ENCODE results near the gene FBXL19.
"Not testable (repeated sequence)": the region's sequence is repeated elsewhere in the genome, so short reads cannot be mapped to it uniquely, and the experiment has no call there.

The FBXL19 gene

DNA sequence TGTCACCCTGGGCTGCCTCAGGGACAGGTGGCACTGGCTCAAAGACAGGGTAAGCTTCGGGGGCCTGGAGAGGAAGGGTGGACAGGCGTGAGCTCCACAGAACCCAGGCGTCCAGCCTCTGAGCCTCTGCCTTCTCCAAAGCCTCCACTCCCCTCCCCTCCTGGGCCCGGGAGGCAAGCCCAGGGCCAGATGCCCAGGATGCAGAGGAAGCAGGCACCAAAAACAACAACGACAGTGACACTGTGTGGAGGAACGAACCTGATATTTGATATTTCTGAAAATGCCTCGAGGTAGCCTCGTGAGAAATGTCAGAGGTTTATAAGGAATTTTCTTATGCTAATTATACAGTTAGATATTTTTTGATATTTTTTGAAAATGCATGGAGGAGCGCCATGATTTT, 35.4 kb upstream of the FBXL19 start:
- Histone ChIP-seq H3K27ac (ENCODE audit: low read depth, low read length) (no peak overlapping the region), H3K4me1 (ENCODE audit: control insufficient read depth, insufficient read depth, low read length) (peaks cover 4% of the 10 kb centered on the region; the same call in 1 of the 2 replicates), H3K36me3 (ENCODE audit: control insufficient read depth, insufficient read depth, low read length) (peaks cover 28% of the 10 kb centered on the region), H3K27me3 (ENCODE audit: control insufficient read depth, insufficient read depth, low read length) (no peaks in the 10 kb centered on the region; the same call in 1 of the 2 replicates), H3K4me3 (ENCODE audit: low read depth, low read length) (no peak overlapping the region), H3K9ac (ENCODE audit: low read length) (no peak overlapping the region), H3K9me3 (ENCODE audit: control insufficient read depth, insufficient read depth, low read depth, low read length) (no peaks in the 10 kb centered on the region)

DNA sequence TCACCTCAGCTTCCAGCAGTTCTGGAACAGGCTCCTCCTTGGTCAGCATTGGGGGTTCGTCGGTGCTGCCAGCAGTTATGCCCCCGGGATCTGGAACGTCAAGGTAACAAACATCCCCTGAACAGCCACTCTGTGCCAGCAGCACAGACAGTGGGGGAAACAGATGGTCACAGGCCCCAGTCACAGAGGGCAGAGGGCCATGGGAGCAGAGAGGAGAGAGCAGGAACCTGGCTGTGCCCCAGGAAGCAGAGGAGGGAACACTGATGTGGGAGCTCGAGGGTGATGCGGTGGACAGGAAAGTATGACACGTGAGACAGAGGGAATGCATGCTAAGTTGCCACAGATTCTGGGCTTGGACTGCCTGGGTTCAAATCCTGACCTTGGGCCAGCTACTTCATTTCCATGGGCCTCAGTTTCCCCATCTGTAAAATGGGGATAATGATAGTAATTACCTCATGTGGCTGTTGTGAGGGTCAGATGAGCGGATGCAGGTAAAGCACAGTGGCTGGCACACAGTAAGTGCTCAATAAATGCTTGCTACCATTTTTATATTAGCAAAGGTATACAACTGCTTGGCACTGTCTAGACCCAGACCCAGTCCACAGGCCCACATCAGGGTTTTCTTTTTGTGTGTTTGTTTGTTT, 34.4 kb upstream of the FBXL19 start:
- Histone ChIP-seq H3K4me1 (ENCODE audit: control insufficient read depth, insufficient read depth, low read length) (peaks cover 7% of the 10 kb centered on the region), H3K4me3 (ENCODE audit: low read depth, low read length) (no peak overlapping the region), H3K9ac (ENCODE audit: low read length) (no peak overlapping the region), H3K27ac (ENCODE audit: low read depth, low read length) (no peak overlapping the region), H3K9me3 (ENCODE audit: control insufficient read depth, insufficient read depth, low read depth, low read length) (no peaks in the 10 kb centered on the region), H3K27me3 (ENCODE audit: control insufficient read depth, insufficient read depth, low read length) (no peaks in the 10 kb centered on the region; the same call in 1 of the 2 replicates), H3K36me3 (ENCODE audit: control insufficient read depth, insufficient read depth, low read length) (peaks cover 28% of the 10 kb centered on the region)

DNA sequence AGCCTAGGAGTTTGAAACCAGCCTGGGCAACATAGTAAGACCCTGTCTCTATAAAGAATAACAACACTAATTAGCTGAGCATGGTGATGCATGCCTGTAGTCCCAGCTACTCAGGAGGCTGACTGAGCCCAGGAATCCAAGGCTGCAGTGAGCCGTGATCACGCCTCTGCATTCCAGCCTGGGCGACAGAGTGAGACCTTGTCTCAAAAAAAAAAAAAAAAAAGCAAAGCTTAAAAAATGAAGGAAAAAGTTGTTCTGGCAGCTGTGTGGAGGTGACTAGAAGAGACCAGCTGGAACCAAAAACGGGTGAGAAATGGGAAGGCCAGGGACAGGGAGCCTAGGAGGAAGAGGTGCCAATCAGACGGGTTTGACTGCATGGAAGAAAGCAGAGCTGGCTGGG, 33.7 kb upstream of the FBXL19 start:
- no peak overlapping the region for H3K9ac ChIP-seq (ENCODE audit: low read length)
- H3K4me1 ChIP-seq (ENCODE audit: control insufficient read depth, insufficient read depth, low read length), result peaks cover 14% of the 10 kb centered on the region
- H3K9me3 ChIP-seq (ENCODE audit: control insufficient read depth, insufficient read depth, low read depth, low read length), result no peaks in the 10 kb centered on the region
- no peak overlapping the region for H3K4me3 ChIP-seq (ENCODE audit: low read depth, low read length)
- H3K27me3 ChIP-seq (ENCODE audit: control insufficient read depth, insufficient read depth, low read length), result peaks cover 6% of the 10 kb centered on the region; the same call in 1 of the 2 replicates
- peaks cover 26% of the 10 kb centered on the region for H3K36me3 ChIP-seq (ENCODE audit: control insufficient read depth, insufficient read depth, low read length)
- H3K27ac ChIP-seq (ENCODE audit: low read depth, low read length), result no peak overlapping the region

DNA sequence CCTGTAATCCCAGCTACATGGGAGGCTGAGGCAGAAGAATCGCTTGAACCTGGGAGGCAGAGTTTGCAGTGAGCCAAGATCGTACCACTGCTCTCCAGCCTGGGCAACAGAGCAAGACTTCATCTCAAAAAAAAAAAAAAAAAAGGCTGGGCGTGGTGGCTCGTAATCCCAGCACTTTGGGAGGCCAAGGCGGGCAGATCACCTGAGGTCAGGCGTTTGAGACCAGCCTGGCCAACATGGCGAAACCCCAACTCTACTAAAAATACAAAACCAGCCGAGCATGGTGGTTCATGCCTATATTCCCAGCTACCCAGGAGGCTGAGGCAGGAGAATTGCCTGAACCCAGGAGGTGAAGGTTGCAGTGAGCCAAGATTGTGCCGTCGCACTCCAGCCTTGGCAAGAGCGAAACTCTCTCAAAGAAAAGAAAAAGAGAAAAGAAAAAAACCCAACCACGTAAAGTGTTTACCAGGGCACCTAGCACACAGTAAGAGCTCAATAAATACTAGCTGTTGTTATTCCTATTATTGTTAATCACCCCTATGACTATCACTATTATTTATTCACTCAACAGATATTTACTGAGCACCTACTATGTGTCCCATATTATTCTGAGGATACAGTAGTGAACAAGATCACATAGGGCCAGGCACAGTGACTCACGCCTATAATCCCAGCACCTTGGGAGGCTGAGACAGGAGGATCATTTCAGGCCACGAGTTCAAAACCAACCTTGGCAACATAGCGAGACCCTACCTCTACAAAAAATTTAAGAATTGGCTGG, 32.1 kb upstream of the FBXL19 start:
- not testable (repeated sequence) for H3K4me3 ChIP-seq (ENCODE audit: low read depth, low read length); H3K9me3 ChIP-seq (ENCODE audit: control insufficient read depth, insufficient read depth, low read depth, low read length); H3K9ac ChIP-seq (ENCODE audit: low read length); H3K27ac ChIP-seq (ENCODE audit: low read depth, low read length)
- Histone ChIP-seq H3K27me3 (ENCODE audit: control insufficient read depth, insufficient read depth, low read length) (peaks cover 12% of the 10 kb centered on the region; the same call in 1 of the 2 replicates), H3K4me1 (ENCODE audit: control insufficient read depth, insufficient read depth, low read length) (peaks cover 27% of the 10 kb centered on the region), H3K36me3 (ENCODE audit: control insufficient read depth, insufficient read depth, low read length) (peaks cover 19% of the 10 kb centered on the region)

DNA sequence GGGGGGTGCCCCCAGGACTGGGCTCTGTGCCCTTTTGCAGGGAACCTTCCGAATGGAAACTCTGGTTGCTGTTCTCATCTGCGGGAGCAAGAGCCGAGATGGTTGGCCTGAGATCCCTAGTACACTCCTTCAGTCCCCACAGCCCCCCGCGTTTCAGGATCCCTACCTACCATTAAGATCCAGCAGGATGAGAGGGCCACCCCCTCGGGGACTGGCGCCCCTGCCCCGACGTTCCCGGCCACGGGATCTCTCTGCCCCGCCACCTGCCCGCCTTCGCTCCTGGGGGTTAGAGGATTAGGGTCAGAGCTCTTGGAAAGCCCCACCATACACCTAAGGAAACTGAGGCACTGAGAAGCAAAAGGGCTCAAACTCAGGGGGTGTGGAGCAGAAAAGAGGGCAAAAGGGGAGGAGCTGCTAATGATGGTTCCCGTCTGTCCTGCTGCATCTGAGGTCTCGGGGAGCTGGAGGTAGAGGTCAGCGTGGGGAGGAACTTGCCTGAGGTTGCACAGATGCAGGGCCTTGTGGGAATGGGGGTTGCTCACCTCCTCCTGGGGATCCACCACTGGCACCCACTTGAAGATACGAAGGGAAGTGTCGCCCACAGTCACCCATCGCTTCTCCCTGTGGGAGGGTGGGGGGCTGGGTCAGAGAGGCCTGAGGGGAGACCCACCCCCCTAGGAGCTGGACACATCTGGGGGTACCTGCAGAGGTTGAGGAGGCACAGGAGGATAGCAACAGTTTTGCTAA, 30.5 kb upstream of the FBXL19 start:
- Histone ChIP-seq H3K36me3 (ENCODE audit: control insufficient read depth, insufficient read depth, low read length) (peaks cover 13% of the 10 kb centered on the region), H3K27ac (ENCODE audit: low read depth, low read length) (no peak overlapping the region), H3K4me1 (ENCODE audit: control insufficient read depth, insufficient read depth, low read length) (peaks cover 27% of the 10 kb centered on the region), H3K4me3 (ENCODE audit: low read depth, low read length) (peak overlapping the region; percentile 87), H3K9ac (ENCODE audit: low read length) (peak overlapping the region; percentile 94), H3K9me3 (ENCODE audit: control insufficient read depth, insufficient read depth, low read depth, low read length) (no peaks in the 10 kb centered on the region), H3K27me3 (ENCODE audit: control insufficient read depth, insufficient read depth, low read length) (peaks cover 12% of the 10 kb centered on the region; the same call in 1 of the 2 replicates)

DNA sequence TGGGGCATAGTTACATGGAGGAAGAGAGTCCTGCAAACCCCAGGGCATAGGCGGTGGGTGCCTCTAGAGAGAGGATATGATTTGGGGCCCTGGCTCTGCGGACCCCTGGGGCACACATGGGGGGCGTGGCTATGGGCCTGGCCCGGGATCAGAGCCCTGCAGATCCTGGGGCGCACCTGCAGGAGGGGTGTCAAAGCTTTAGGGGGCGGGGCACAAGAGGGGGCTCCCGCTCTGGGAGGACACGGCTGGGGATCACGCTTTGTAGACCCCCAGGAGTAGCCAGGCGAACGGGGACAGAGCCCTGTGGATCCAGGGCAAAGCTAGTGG, 30.0 kb upstream of the FBXL19 start:
- Histone ChIP-seq H3K27ac (ENCODE audit: low read depth, low read length) (no peak overlapping the region), H3K27me3 (ENCODE audit: control insufficient read depth, insufficient read depth, low read length) (peaks cover 12% of the 10 kb centered on the region; the same call in 1 of the 2 replicates), H3K36me3 (ENCODE audit: control insufficient read depth, insufficient read depth, low read length) (peaks cover 13% of the 10 kb centered on the region), H3K4me1 (ENCODE audit: control insufficient read depth, insufficient read depth, low read length) (peaks cover 27% of the 10 kb centered on the region), H3K9me3 (ENCODE audit: control insufficient read depth, insufficient read depth, low read depth, low read length) (no peaks in the 10 kb centered on the region), H3K4me3 (ENCODE audit: low read depth, low read length) (peak overlapping the region; percentile 87), H3K9ac (ENCODE audit: low read length) (peak overlapping the region; percentile 94)

DNA sequence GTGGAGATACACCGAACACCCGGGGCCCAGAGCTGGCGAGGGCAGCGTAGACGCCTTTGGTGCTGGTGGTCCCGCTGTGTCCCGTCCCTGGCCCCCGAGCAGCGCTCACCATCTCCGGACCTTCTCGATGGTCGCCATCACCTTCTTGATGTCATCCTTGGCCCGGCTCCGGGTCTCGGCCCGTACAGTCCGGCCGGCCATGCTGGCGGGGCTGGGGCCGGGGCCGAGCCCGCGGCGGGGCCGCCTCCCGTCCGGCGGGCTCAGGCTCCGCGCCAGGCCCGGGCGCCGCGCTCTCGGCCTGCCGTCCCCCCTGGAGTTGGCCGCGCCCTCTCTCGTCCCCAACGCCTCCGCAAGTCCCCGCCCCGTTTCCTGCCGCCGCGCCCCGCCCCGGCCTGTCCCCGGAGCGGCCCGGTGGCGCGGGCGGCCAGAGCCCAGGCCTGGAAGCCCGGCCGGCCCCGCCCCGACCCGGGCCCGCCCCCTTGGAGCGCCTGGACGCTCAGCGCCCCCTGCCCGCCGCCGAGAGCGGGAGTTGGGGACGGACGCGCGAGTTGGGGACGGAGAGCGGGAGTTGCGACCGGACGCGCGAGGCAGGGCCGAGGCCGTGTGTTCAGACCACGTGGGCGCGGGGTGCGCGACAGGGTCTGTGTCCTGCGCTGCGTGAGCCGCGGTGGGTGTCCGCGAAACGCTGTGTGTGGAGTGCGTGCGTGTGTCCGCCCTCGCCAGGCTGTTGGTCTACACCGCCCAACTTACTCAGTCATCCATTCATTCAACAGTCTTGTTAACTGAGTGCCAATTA, 29.4 kb upstream of the FBXL19 start, which contains the start of gene BCL7C:
Gene BCL7C, minus strand, starts transcription at position 334 of the 796 bp plus-strand sequence. Its CDS starts 133 bp downstream, at position 201.
- peak within 1 kb of the TSS; percentile 94 for H3K9ac ChIP-seq (ENCODE audit: low read length)
- no peaks in the 10 kb centered on the region for H3K9me3 ChIP-seq (ENCODE audit: control insufficient read depth, insufficient read depth, low read depth, low read length)
- H3K4me1 ChIP-seq (ENCODE audit: control insufficient read depth, insufficient read depth, low read length), result peaks cover 27% of the 10 kb centered on the region
- H3K27ac ChIP-seq (ENCODE audit: low read depth, low read length), result no peak within 1 kb of the TSS; the same call in 1 of the 2 replicates
- H3K36me3 ChIP-seq (ENCODE audit: control insufficient read depth, insufficient read depth, low read length), result peaks cover 8% of the 10 kb centered on the region
- peak within 1 kb of the TSS; percentile 87 for H3K4me3 ChIP-seq (ENCODE audit: low read depth, low read length)
- H3K27me3 ChIP-seq (ENCODE audit: control insufficient read depth, insufficient read depth, low read length), result peaks cover 12% of the 10 kb centered on the region; the same call in 1 of the 2 replicates

DNA sequence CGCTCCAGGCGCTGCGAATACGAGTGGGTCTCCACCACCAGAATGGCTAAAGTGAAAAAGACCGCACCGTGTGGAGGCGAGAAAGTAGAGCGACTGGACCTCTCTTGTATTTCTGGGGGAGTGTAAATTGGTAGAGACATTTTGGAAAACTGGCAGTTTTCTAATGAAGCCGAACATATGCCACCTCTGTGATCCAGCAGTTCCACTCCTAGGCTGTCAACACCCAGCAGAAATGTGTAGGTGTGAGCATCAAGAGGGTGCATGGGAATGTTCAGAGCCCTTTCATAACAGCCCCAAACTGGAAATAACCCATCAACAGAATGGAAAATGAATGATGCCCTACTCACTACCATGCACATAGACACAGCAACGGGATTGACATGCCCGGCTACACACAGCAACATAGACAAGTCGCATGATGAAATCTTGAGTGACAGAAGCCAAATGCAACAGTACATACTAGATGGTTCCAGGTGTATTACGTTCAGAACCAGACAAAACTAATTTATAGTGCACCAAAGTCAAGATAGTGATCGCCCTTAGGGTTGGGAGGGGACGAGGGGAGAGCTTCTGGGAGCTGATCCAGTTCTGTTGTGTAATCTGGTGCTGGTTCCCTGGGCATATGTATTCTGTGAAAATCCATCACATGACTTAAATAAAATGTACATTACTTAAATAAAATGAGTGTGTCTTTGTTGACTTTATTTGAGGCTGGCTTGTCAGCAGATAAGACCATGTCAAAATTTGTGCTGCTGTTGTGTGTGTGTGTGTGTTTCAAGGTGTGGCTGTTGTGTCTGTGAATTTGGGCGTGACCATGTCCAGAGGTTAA, 28.6 kb upstream of the FBXL19 start:
- 0 out of 2 replicates have a peak, but pooled peaks cover 4% of the 10 kb centered on the region for H3K36me3 ChIP-seq (ENCODE audit: control insufficient read depth, insufficient read depth, low read length)
- peaks cover 27% of the 10 kb centered on the region for H3K4me1 ChIP-seq (ENCODE audit: control insufficient read depth, insufficient read depth, low read length)
- H3K9ac ChIP-seq (ENCODE audit: low read length), result peak overlapping the region; percentile 80
- peaks cover 12% of the 10 kb centered on the region; the same call in 1 of the 2 replicates for H3K27me3 ChIP-seq (ENCODE audit: control insufficient read depth, insufficient read depth, low read length)
- peak overlapping the region; percentile 68 for H3K4me3 ChIP-seq (ENCODE audit: low read depth, low read length)
- no peaks in the 10 kb centered on the region for H3K9me3 ChIP-seq (ENCODE audit: control insufficient read depth, insufficient read depth, low read depth, low read length)
- H3K27ac ChIP-seq (ENCODE audit: low read depth, low read length), result no peak overlapping the region; the same call in 1 of the 2 replicates

DNA sequence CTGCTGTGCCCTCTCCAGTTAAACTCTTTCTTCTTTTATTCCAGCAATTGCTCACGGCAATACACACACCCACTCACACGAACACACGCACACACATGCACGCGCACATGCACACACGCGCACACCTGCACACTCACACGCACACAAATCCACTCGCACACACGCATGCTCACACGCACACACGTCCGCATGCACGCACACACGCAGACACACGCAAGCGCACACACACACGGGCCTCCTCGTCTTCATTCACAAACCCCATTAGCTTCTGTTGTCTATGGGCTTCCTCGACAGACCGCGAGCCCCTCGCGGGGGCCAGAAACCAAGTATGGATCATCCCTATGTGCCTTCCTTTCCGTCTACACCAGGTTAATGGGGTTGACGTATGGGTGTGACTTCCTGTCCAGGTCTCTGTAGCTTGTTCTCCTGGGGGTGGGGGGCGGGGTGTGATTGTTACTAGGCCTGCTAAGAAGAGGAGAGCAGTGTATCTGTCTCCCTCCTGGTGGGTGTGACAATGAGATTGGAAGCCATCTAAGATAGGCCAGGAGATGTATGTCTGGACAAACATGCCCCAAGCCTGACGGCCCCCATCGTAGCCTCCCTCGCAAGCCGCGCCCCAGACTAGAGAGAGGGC, 27.6 kb upstream of the FBXL19 start:
- peak overlapping the region; percentile 87; the same call in 1 of the 2 replicates for H3K27ac ChIP-seq (ENCODE audit: low read depth, low read length)
- peak overlapping the region; percentile 72 for H3K4me3 ChIP-seq (ENCODE audit: low read depth, low read length)
- peaks cover 12% of the 10 kb centered on the region; the same call in 1 of the 2 replicates for H3K27me3 ChIP-seq (ENCODE audit: control insufficient read depth, insufficient read depth, low read length)
- H3K9me3 ChIP-seq (ENCODE audit: control insufficient read depth, insufficient read depth, low read depth, low read length), result no peaks in the 10 kb centered on the region
- peaks cover 27% of the 10 kb centered on the region for H3K4me1 ChIP-seq (ENCODE audit: control insufficient read depth, insufficient read depth, low read length)
- 0 out of 2 replicates have a peak, but pooled peaks cover 4% of the 10 kb centered on the region for H3K36me3 ChIP-seq (ENCODE audit: control insufficient read depth, insufficient read depth, low read length)
- H3K9ac ChIP-seq (ENCODE audit: low read length), result peak overlapping the region; percentile 81
